Sigmoid colon (tissue), 7 donors: ENCODE measurements around the gene AP5Z1. TPM values are rescaled to one million over a fixed set of nuclear protein-coding genes. Genes with fewer than 3 reads are reported as not detected.

ENCODE experiments used
- DNase-seq: peaks from one replicate; pipeline ENCODE4 v3.0.0-alpha.2; 2019
- H3K27ac ChIP-seq, 4 donors: fragments of 200-600 bp; sonication (generic); one replicate each; pipeline ENCODE4 v1.5.1; 2016 to 2019; ENCODE audit warnings: mild to moderate bottlenecking in 1 of 4
- H3K27me3 ChIP-seq, 3 donors: fragments of 200-600 bp; sonication (generic); one replicate each; pipeline ENCODE4 v1.5.1; 2019; ENCODE audit warnings: mild to moderate bottlenecking in 1 of 3
- H3K36me3 ChIP-seq, 4 donors: fragments of 200-600 bp; sonication (generic); one replicate each; pipeline ENCODE4 v1.5.1; 2016 to 2019
- H3K4me1 ChIP-seq, 4 donors: fragments of 200-600 bp; sonication (generic); one replicate each; pipeline ENCODE4 v1.5.1; 2017 to 2019
- H3K4me3 ChIP-seq, 4 donors: fragments of 200-600 bp; sonication (generic); one replicate each; pipeline ENCODE4 v1.5.1; 2017 to 2019; ENCODE audit warnings: mild to moderate bottlenecking in 2 of 4, moderate library complexity in 1 of 4
- H3K9me3 ChIP-seq, 4 donors: fragments of 200-600 bp in 3 of 4; sonication (generic) in 3 of 4; one replicate each; pipeline versions ENCODE4 v1.5.1 to v1.6.1; 2013 to 2019
- EP300 ChIP-seq, 4 donors: sonication (generic); formaldehyde crosslinking; IDR thresholded peaks; one replicate each; pipeline ENCODE4 v1.6.1; 2017; ENCODE audit warnings: antibody characterized with exemption in 4 of 4
- POLR2A ChIP-seq, 2 donors: fragments of 450-650 bp; IDR thresholded peaks; one replicate each; pipeline ENCODE4 v1.6.1; 2016; ENCODE audit warnings: antibody characterized with exemption in 2 of 2, mild to moderate bottlenecking in 2 of 2, moderate library complexity in 2 of 2
- POLR2AphosphoS5 ChIP-seq, 4 donors: sonication (generic); formaldehyde crosslinking; IDR thresholded peaks; one replicate each; pipeline ENCODE4 v1.6.1; 2017; ENCODE audit warnings: antibody characterized with exemption in 4 of 4
- WGBS, 2 donors: extraction: QIAGEN DNeasy Blood & Tissue Kit; methylation state at CpG; one replicate each; pipeline ENCODE4 v1.1.7; 2013; 5-methylcytosine and 5-hydroxymethylcytosine counted together
- intact Hi-C: fragments of 100-400 bp; cut with DNase I; formaldehyde crosslinking; loops from one replicate; pipeline ENCODE4 v1.15.1; 2023
- polyA plus RNA-seq, 3 donors: library from polyadenylated mRNA; stranded (reverse); fragments of 200-250 nt; gene quantifications; one replicate each; pipeline ENCODE4 v1.2.3, GENCODE V29; 2013
- total RNA-seq, 4 donors: library from RNA; depleted of rRNA; stranded (reverse); fragments of >200 nt; gene quantifications; one replicate each; pipeline ENCODE4 v1.1.0, GENCODE V29; 2016
- TF ChIP-seq, protein P1 (sequence below), 4 experiments: fragments of 450-650 bp in 3 of 4; fragments of 200-600 bp in 1 of 4; IDR thresholded peaks; one replicate each; pipeline ENCODE4 v1.5.1; 2016 to 2019; ENCODE audit warnings: antibody characterized with exemption in 4 of 4, mild to moderate bottlenecking in 3 of 4, moderate library complexity in 2 of 4
- donor health status: healthy with polysubstance abuse.
- donor health status: Bipolar disorder and iron deficiency.
- donor health status: healthy.

The AP5Z1 gene
- total and polyA plus RNA-seq, 7 donors = 16.8 to 66.0 (median 20.3) TPM

DNA sequence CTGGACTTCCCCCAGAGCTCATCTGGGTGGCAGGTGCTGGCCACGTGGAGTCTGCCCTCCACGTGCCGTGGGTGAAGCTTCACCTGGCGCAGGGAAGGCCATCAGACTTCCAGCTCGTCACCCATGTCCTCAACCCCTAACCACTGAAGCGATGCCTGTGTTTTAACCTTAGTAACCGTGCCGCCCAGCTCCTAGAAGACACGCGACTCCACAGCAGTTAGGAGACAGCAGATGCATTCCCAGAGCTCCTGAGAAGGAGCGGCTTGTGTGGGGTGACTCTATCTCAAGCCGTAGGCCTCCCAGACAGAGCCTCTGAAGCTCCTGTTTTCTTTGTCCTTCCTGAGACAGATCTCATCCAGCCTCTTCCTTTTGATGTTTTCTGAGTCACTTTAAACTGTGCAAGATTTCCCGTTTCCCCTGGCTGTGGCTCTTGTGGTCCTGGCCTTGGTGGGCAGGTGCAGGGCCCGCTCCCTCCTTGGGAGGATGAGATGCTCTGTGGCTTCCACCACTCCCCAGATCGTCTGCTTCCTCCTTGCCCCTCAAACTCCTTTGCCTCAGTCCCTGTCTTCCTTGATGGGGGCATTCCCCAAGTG lies 41.4 kb upstream of the AP5Z1 start:
- H3K36me3 ChIP-seq = peaks cover 0 to 5% (median 0%) of the 10 kb centered on the region in 4 donors
- no peaks in the 10 kb centered on the region for H3K9me3 ChIP-seq
- H3K27ac ChIP-seq = peak overlapping the region in 1 of 4 donors; percentile 25
- no peaks in the 10 kb centered on the region for H3K27me3 ChIP-seq
- H3K4me1 ChIP-seq = peaks cover 0 to 51% (median 21%) of the 10 kb centered on the region in 4 donors
- WGBS, 2 donors = 67 to 86% methylated on average over 15 of the region's 15 CpGs
- TF ChIP-seq EP300 (IDR thresholded peaks at IDR 0.05) = no peak
- TF ChIP-seq, protein P1, sequence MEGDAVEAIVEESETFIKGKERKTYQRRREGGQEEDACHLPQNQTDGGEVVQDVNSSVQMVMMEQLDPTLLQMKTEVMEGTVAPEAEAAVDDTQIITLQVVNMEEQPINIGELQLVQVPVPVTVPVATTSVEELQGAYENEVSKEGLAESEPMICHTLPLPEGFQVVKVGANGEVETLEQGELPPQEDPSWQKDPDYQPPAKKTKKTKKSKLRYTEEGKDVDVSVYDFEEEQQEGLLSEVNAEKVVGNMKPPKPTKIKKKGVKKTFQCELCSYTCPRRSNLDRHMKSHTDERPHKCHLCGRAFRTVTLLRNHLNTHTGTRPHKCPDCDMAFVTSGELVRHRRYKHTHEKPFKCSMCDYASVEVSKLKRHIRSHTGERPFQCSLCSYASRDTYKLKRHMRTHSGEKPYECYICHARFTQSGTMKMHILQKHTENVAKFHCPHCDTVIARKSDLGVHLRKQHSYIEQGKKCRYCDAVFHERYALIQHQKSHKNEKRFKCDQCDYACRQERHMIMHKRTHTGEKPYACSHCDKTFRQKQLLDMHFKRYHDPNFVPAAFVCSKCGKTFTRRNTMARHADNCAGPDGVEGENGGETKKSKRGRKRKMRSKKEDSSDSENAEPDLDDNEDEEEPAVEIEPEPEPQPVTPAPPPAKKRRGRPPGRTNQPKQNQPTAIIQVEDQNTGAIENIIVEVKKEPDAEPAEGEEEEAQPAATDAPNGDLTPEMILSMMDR (IDR thresholded peaks at IDR 0.05) = no peak
- H3K4me3 ChIP-seq = no peak overlapping the region
- intact Hi-C loops = no loop called here
- DNase-seq = no peak

GRCh38 chr7:4734587-4735345 lies 40.7 kb upstream of the AP5Z1 start:
- intact Hi-C loops = no loop called here
- peaks cover 0 to 58% (median 25%) of the 10 kb centered on the region in 4 donors for H3K4me1 ChIP-seq
- 90 to 94% methylated on average over 23 of the region's 23 CpGs for WGBS, 2 donors

DNA sequence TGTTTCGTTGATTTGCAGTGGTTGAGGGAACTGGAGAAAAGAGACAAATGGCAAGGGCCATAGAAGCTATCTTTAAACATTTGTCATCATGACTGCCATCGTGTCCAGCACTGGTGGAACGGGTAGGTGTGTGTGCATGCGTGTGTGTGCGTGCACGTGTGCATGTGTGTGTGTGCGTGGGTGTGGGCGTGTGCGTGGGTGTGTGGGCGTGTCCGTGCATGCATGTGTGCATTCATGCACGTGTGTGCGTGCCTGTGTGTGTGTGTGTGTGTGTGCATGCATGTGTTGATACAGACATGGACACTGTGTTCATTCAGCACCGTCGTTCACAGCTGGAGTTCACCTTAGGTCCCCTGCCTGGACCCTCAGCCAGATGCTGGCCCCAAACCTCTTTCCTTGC lies 38.1 kb upstream of the AP5Z1 start:
- no peak overlapping the region for H3K27ac ChIP-seq
- 95 to 96% methylated on average over 15 of the region's 15 CpGs for WGBS, 2 donors
- no peak for TF ChIP-seq POLR2A (IDR thresholded peaks at IDR 0.05)
- no peak for TF ChIP-seq POLR2AphosphoS5 (IDR thresholded peaks at IDR 0.05)
- no peak for TF ChIP-seq EP300 (IDR thresholded peaks at IDR 0.05)
- TF ChIP-seq, protein P1 (IDR thresholded peaks at IDR 0.05) = no peak
- no peak overlapping the region for H3K4me3 ChIP-seq
- intact Hi-C loops = no loop called here
- no peak for DNase-seq
- no peaks in the 10 kb centered on the region for H3K27me3 ChIP-seq
- H3K4me1 ChIP-seq = peaks cover 0 to 48% (median 21%) of the 10 kb centered on the region in 4 donors
- peaks cover 0 to 18% (median 11%) of the 10 kb centered on the region in 4 donors for H3K36me3 ChIP-seq
- H3K9me3 ChIP-seq = no peaks in the 10 kb centered on the region

More at GRCh38 chr7:4734587-4735345, 40.7 kb upstream of the AP5Z1 start:
- no peak for DNase-seq
- no peaks in the 10 kb centered on the region for H3K9me3 ChIP-seq
- TF ChIP-seq EP300 (IDR thresholded peaks at IDR 0.05) (no peak), POLR2AphosphoS5 (IDR thresholded peaks at IDR 0.05) (no peak), POLR2A (IDR thresholded peaks at IDR 0.05) (no peak)
- TF ChIP-seq, protein P1 (IDR thresholded peaks at IDR 0.05) = no peak
- H3K36me3 ChIP-seq = peaks cover 0 to 5% (median 0%) of the 10 kb centered on the region in 4 donors
- no peaks in the 10 kb centered on the region for H3K27me3 ChIP-seq
- peak overlapping the region in 1 of 4 donors; percentile 25 for H3K27ac ChIP-seq
- no peak overlapping the region for H3K4me3 ChIP-seq

DNA sequence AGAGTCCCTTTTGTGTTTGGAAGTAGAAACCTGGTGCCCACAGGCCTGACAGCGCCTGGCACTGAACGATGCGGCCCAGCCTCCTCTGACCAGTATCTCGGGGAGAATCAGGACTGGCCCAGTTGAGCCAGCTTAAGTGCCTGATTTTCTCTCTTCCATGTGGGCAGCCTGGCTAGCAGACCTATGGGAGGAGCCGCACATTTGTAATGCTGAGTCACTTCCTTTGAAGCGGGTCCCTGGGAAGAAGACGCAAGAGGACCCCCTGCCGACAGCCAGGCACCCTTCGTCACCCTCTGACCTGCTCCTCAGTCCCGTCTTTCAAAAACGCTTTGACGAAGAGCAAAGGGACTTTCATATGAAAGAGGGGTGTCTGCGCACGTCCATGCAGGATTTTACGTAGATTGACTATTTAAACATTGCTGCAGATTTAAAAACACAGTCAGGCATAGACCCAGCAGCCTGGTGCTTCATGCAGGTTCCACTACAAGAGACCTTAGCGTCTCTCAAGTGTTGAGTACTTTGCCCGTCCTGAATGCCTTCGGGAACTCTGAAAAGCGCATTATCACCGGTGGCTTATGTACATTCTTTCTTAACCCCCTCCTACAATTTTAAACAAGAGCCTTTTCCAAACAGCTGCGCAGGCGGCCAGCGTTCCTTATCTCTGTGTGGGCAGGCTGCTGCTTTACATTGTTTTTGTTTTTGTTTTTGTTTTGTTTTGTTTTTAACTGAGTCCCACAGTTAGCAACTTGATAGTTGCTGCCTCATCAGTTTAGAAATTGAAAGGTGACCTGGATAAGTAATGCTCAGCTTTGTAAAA lies 36.5 kb upstream of the AP5Z1 start:
- intact Hi-C loops = no loop called here
- peak in 3 of 4 donors; percentile 11 to 26 (median 17) for TF ChIP-seq POLR2AphosphoS5 (IDR thresholded peaks at IDR 0.05)
- TF ChIP-seq, protein P1 (IDR thresholded peaks at IDR 0.05) = no peak
- peaks cover 0 to 56% (median 29%) of the 10 kb centered on the region in 4 donors for H3K4me1 ChIP-seq
- peak overlapping the region in 3 of 4 donors; percentile 16 to 35 (median 27) for H3K4me3 ChIP-seq
- peak; percentile 81 for DNase-seq
- 57 to 80% methylated on average over 23 of the region's 23 CpGs for WGBS, 2 donors
- no peaks in the 10 kb centered on the region for H3K27me3 ChIP-seq
- no peaks in the 10 kb centered on the region for H3K9me3 ChIP-seq
- peak overlapping the region; percentile 57 to 82 (median 76) for H3K27ac ChIP-seq
- peaks cover 0 to 25% (median 16%) of the 10 kb centered on the region in 4 donors for H3K36me3 ChIP-seq
